HepG2 (cell line): ENCODE results near the gene TCAF1. TPM values are rescaled to one million over a fixed set of nuclear protein-coding genes. Genes with fewer than 3 reads are reported as not detected.
A peak's percentile ranks its signal among the peaks of the same experiment; 100 is the strongest.

Experiments
- ATF4 ChIP-seq, 2 experiments: fragments of 450-650 bp in 1 of 2; sonication (generic) in 1 of 2; formaldehyde crosslinking; IDR thresholded peaks; 2 replicates each; pipeline versions ENCODE4 v1.5.0 to v1.8.0; 2020 to 2022; ENCODE audit warnings: mild to moderate bottlenecking in 1 of 2, missing genetic modification reagents in 1 of 2
- DMAP1 ChIP-seq: IDR thresholded peaks from 2 replicates; pipeline ENCODE4 v1.6.1; 2016
- HIC2 ChIP-seq: sonication (generic); formaldehyde crosslinking; IDR thresholded peaks from 2 replicates; pipeline ENCODE4 v1.9.0; 2022; ENCODE audit warnings: low read depth, missing genetic modification reagents
- KAT2B ChIP-seq: fragments of 150-350 bp; IDR thresholded peaks from 2 replicates; pipeline ENCODE4 v1.6.1; 2014; ENCODE audit warnings: low read depth, low read length, borderline replicate concordance
- MEF2D ChIP-seq: sonication (generic); formaldehyde crosslinking; IDR thresholded peaks from 2 replicates; pipeline ENCODE4 v1.5.1; 2020; ENCODE audit warnings: mild to moderate bottlenecking, missing genetic modification reagents
- RORA ChIP-seq: sonication (generic); formaldehyde crosslinking; IDR thresholded peaks from 2 replicates; pipeline ENCODE4 v1.5.0; 2020; ENCODE audit warnings: mild to moderate bottlenecking, missing genetic modification reagents, moderate library complexity
- SNAPC5 ChIP-seq: sonication (generic); formaldehyde crosslinking; IDR thresholded peaks from 2 replicates; pipeline ENCODE4 v1.8.1; 2023; ENCODE audit warnings: mild to moderate bottlenecking, missing genetic modification reagents, borderline replicate concordance
- TP53 ChIP-seq: sonication (generic); formaldehyde crosslinking; conservative IDR thresholded peaks from 2 replicates; pipeline ENCODE4 v1.4.0; 2020; ENCODE audit warnings: missing genetic modification reagents
- ZMAT3 ChIP-seq: sonication (generic); formaldehyde crosslinking; conservative IDR thresholded peaks from 2 replicates; pipeline ENCODE4 v1.7.0; 2021; ENCODE audit warnings: missing genetic modification reagents
- ZMYM2 ChIP-seq: sonication (generic); formaldehyde crosslinking; IDR thresholded peaks from 2 replicates; pipeline ENCODE4 v1.8.0; 2022; ENCODE audit warnings: mild to moderate bottlenecking, missing genetic modification reagents
- ZNF10 ChIP-seq: sonication (generic); formaldehyde crosslinking; IDR thresholded peaks from 2 replicates; pipeline ENCODE4 v1.4.0; 2020; ENCODE audit warnings: mild to moderate bottlenecking, low read depth, missing genetic modification reagents, borderline replicate concordance
- ZNF30 ChIP-seq: sonication (generic); formaldehyde crosslinking; IDR thresholded peaks from 2 replicates; pipeline ENCODE4 v1.5.0; 2020; ENCODE audit warnings: mild to moderate bottlenecking, missing genetic modification reagents
- ZNF367 ChIP-seq: sonication (generic); formaldehyde crosslinking; IDR thresholded peaks from 2 replicates; pipeline ENCODE4 v1.4.0; 2020; ENCODE audit warnings: missing genetic modification reagents, borderline replicate concordance
- ZNF703 ChIP-seq: sonication (generic); formaldehyde crosslinking; IDR thresholded peaks from 2 replicates; pipeline ENCODE4 v1.5.1; 2020; ENCODE audit warnings: missing genetic modification reagents, mild to moderate bottlenecking, moderate library complexity, borderline replicate concordance
- ZNF710 ChIP-seq: sonication (generic); formaldehyde crosslinking; IDR thresholded peaks from 2 replicates; pipeline ENCODE4 v1.5.0; 2020; ENCODE audit warnings: mild to moderate bottlenecking, missing genetic modification reagents, borderline replicate concordance
- ZNF780A ChIP-seq: sonication (generic); formaldehyde crosslinking; IDR thresholded peaks from 2 replicates; pipeline ENCODE4 v1.8.0; 2022; ENCODE audit warnings: mild to moderate bottlenecking, missing genetic modification reagents, moderate library complexity
- ZNF788 ChIP-seq: sonication (generic); formaldehyde crosslinking; IDR thresholded peaks from 2 replicates; pipeline ENCODE4 v1.5.0; 2020; ENCODE audit warnings: mild to moderate bottlenecking, missing genetic modification reagents, borderline replicate concordance
- ZSCAN12 ChIP-seq: sonication (generic); formaldehyde crosslinking; IDR thresholded peaks from 2 replicates; pipeline ENCODE4 v1.9.0; 2021; ENCODE audit warnings: mild to moderate bottlenecking, missing genetic modification reagents
- polyA plus RNA-seq, 8 experiments: library from polyadenylated mRNA; depleted of rRNA in 3 of 8; stranded (reverse) in 7 of 8; unstranded in 1 of 8; fragments of >200 nt; fragmentation: Illumina TruSeq in 4 of 8; extraction: Trizol in 4 of 8; gene quantifications; 2 replicates each; pipeline versions ENCODE4 v1.2.1 to v1.2.3, GENCODE V29; 2011 to 2016; ENCODE audit warnings: low read depth in 4 of 8, missing spikeins in 1 of 8, mixed read lengths in 1 of 8; ENCODE audit not compliant: insufficient read depth in 1 of 8
- total RNA-seq, 5 experiments: library from RNA; depleted of rRNA; stranded (reverse); fragments of >200 nt; fragmentation: Illumina TruSeq; extraction: Trizol; gene quantifications; 2 replicates each; pipeline ENCODE4 v1.2.3, GENCODE V29; 2016; ENCODE audit warnings: low read depth in 1 of 5
- TF ChIP-seq, protein P1 (sequence below): sonication (generic); formaldehyde crosslinking; conservative IDR thresholded peaks from 2 replicates; pipeline ENCODE4 v1.4.0; 2020; ENCODE audit warnings: missing genetic modification reagents
- TF ChIP-seq, protein P2 (sequence below): sonication (generic); formaldehyde crosslinking; IDR thresholded peaks from 2 replicates; pipeline ENCODE4 v1.8.1; 2023; ENCODE audit warnings: mild to moderate bottlenecking, missing genetic modification reagents

Gene TCAF1
- total and polyA plus RNA-seq, 2 of the 13 experiments (the other 11 are each of a cell fraction or from before 2014, with no cell fraction given) = 36.2 to 101 TPM

- TF ChIP-seq, protein P1, sequence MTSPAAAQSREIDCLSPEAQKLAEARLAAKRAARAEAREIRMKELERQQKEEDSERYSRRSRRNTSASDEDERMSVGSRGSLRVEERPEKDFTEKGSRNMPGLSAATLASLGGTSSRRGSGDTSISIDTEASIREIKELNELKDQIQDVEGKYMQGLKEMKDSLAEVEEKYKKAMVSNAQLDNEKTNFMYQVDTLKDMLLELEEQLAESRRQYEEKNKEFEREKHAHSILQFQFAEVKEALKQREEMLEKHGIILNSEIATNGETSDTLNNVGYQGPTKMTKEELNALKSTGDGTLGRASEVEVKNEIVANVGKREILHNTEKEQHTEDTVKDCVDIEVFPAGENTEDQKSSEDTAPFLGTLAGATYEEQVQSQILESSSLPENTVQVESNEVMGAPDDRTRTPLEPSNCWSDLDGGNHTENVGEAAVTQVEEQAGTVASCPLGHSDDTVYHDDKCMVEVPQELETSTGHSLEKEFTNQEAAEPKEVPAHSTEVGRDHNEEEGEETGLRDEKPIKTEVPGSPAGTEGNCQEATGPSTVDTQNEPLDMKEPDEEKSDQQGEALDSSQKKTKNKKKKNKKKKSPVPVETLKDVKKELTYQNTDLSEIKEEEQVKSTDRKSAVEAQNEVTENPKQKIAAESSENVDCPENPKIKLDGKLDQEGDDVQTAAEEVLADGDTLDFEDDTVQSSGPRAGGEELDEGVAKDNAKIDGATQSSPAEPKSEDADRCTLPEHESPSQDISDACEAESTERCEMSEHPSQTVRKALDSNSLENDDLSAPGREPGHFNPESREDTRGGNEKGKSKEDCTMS (CRISPR knock-in tag) = no peak
- TF ChIP-seq ZSCAN12 (CRISPR knock-in tag) = no peak
- TF ChIP-seq ZNF788 (CRISPR knock-in tag) = peak; percentile 82; the same call in 1 of the 2 replicates
- no peak for TF ChIP-seq ZMYM2 (CRISPR knock-in tag)
- TF ChIP-seq HIC2 (CRISPR knock-in tag) = no peak
- TF ChIP-seq MEF2D (CRISPR knock-in tag) = peak; percentile 36; the same call in 1 of the 2 replicates
- TF ChIP-seq ZNF367 (CRISPR knock-in tag) = no peak
- TF ChIP-seq, protein P2, sequence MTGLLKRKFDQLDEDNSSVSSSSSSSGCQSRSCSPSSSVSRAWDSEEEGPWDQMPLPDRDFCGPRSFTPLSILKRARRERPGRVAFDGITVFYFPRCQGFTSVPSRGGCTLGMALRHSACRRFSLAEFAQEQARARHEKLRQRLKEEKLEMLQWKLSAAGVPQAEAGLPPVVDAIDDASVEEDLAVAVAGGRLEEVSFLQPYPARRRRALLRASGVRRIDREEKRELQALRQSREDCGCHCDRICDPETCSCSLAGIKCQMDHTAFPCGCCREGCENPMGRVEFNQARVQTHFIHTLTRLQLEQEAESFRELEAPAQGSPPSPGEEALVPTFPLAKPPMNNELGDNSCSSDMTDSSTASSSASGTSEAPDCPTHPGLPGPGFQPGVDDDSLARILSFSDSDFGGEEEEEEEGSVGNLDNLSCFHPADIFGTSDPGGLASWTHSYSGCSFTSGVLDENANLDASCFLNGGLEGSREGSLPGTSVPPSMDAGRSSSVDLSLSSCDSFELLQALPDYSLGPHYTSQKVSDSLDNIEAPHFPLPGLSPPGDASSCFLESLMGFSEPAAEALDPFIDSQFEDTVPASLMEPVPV (CRISPR knock-in tag) = peak; percentile 49; the same call in 1 of the 2 replicates
- no peak for TF ChIP-seq RORA (CRISPR knock-in tag)
- TF ChIP-seq ZNF30 (CRISPR knock-in tag) = no peak
- TF ChIP-seq KAT2B = no peak
- TF ChIP-seq ATF4 (CRISPR knock-in tag; IDR thresholded peaks at IDR 0.05) = peak in 1 of 2 experiments; percentile 89; a peak in 2 of 4 replicates
- no peak for TF ChIP-seq ZNF703 (CRISPR knock-in tag)
- TF ChIP-seq SNAPC5 (CRISPR knock-in tag) = no peak
- no peak for TF ChIP-seq TP53
- peak; percentile 74; the same call in 1 of the 2 replicates for TF ChIP-seq DMAP1 (CRISPR knock-in tag)
- TF ChIP-seq ZMAT3 = peak; percentile 72; the same call in 1 of the 2 replicates
- no peak for TF ChIP-seq ZNF10
- peak; percentile 41; the same call in 1 of the 2 replicates for TF ChIP-seq ZNF710 (CRISPR knock-in tag)
- TF ChIP-seq ZNF780A (CRISPR knock-in tag) = no peak
Measured at GRCh38 chr7:143906895-143907294, 4.9 kb upstream of the TCAF1 start (continued).
